H1 (cell line): ENCODE results near the gene FCGR2B. TPM values are rescaled to one million over a fixed set of nuclear protein-coding genes. Genes with fewer than 3 reads are reported as not detected.

Experiments
- CTCF ChIA-PET: fragments of 300-600 bp; sonication (Branson Sonifier 250); formaldehyde crosslinking; loops from one replicate; lab custom pipeline; 2021; ENCODE audit not compliant: partially characterized antibody; lab: Charles Lee
- POLR2A ChIA-PET: fragments of 300-600 bp; sonication (Branson Sonifier 250); formaldehyde crosslinking; loops from one replicate; lab custom pipeline; 2021; ENCODE audit warnings: inconsistent platforms; ENCODE audit not compliant: partially characterized antibody; lab: Charles Lee
- DNase-seq, 2 experiments: peaks; one replicate each; pipeline versions ENCODE4 v3.0.0 to v3.0.0-alpha.2; 2010 to 2022; ENCODE audit warnings: low spot score in 2 of 2, low read depth in 1 of 2, mixed read lengths in 1 of 2
- FAIRE-seq: peaks from 2 replicates; lab custom pipeline; 2011; peaks lifted over from hg19 to GRCh38; lab: Jason Lieb, UNC
- H2AFZ ChIP-seq: 2 replicates; pipeline ENCODE4 v1.8.1; 2012; ENCODE audit warnings: low read length, inconsistent platforms
- H2AK5ac ChIP-seq: 2 replicates; pipeline ENCODE4 v1.6.1; 2013; ENCODE audit warnings: low read depth, low read length
- H2BK120ac ChIP-seq: replicated peaks from 2 replicates; pipeline ENCODE3; 2013; ENCODE audit warnings: low read depth, low read length, inconsistent platforms
- H2BK12ac ChIP-seq: 2 replicates; pipeline ENCODE4 v1.6.1; 2013; ENCODE audit warnings: low read depth, low read length
- H2BK15ac ChIP-seq: 2 replicates; pipeline ENCODE4 v1.6.1; 2013; ENCODE audit warnings: low read length
- H2BK20ac ChIP-seq: 2 replicates; pipeline ENCODE4 v1.6.1; 2013; ENCODE audit warnings: low read length
- H2BK5ac ChIP-seq: 2 replicates; pipeline ENCODE4 v1.6.1; 2013; ENCODE audit warnings: low read depth, low read length
- H3K14ac ChIP-seq: 2 replicates; pipeline ENCODE4 v1.6.1; 2013; ENCODE audit warnings: inconsistent platforms; ENCODE audit not compliant: insufficient read length
- H3K18ac ChIP-seq: 2 replicates; pipeline ENCODE4 v1.6.1; 2013; ENCODE audit warnings: low read length; ENCODE audit errors: extremely low read depth
- H3K23ac ChIP-seq: 2 replicates; pipeline ENCODE4 v1.6.1; 2013; ENCODE audit warnings: inconsistent platforms; ENCODE audit not compliant: insufficient read length
- H3K23me2 ChIP-seq: 2 replicates; pipeline ENCODE4 v1.6.1; 2013; ENCODE audit warnings: low read depth, low read length
- H3K27ac ChIP-seq: 2 replicates; pipeline ENCODE4 v1.6.1; 2011; ENCODE audit warnings: low read depth, low read length, inconsistent platforms
- H3K27me3 ChIP-seq, 4 experiments: replicated peaks in 1 of 4; 1 replicate in 1 of 4; 2 replicates in 3 of 4; pipeline versions ENCODE4 v1.6.1 to v1.8.1; 2011 to 2013; ENCODE audit warnings: low read length in 3 of 4, mild to moderate bottlenecking in 3 of 4, inconsistent platforms in 2 of 4, mixed read lengths in 2 of 4, moderate library complexity in 1 of 4; ENCODE audit not compliant: control insufficient read depth in 3 of 4, insufficient read depth in 3 of 4; ENCODE audit errors: extremely low read depth in 1 of 4
- H3K36me3 ChIP-seq, 4 experiments: 2 replicates each; pipeline versions ENCODE4 v1.6.1 to v1.8.1; 2011 to 2013; ENCODE audit warnings: mild to moderate bottlenecking in 4 of 4, low read length in 3 of 4, moderate library complexity in 2 of 4, control low read depth in 1 of 4, inconsistent platforms in 1 of 4; ENCODE audit not compliant: insufficient read depth in 4 of 4, control insufficient read depth in 2 of 4
- H3K4ac ChIP-seq: replicated peaks from 2 replicates; pipeline ENCODE3; 2013; ENCODE audit warnings: low read length, low read depth, mixed read lengths, inconsistent platforms; ENCODE audit not compliant: insufficient read length
- H3K4me1 ChIP-seq, 4 experiments: replicated peaks in 1 of 4; 1 replicate in 1 of 4; 2 replicates in 3 of 4; pipeline versions ENCODE4 v1.6.1 to v1.8.1; 2011 to 2013; ENCODE audit warnings: low read length in 3 of 4, inconsistent platforms in 2 of 4, mixed read lengths in 1 of 4; ENCODE audit not compliant: insufficient read depth in 4 of 4, control insufficient read depth in 3 of 4
- H3K4me2 ChIP-seq, 2 experiments: 2 replicates each; pipeline versions ENCODE4 v1.6.1 to v1.8.1; 2011 to 2013; ENCODE audit warnings: low read depth in 2 of 2, low read length in 2 of 2, control low read depth in 1 of 2, inconsistent platforms in 1 of 2, mild to moderate bottlenecking in 1 of 2; ENCODE audit not compliant: insufficient read depth in 1 of 2
- H3K4me3 ChIP-seq, 4 experiments: fragments of 200-600, 300-600 bp in 1 of 4; sonication (generic), shearing (Covaris generic), sonication (Bioruptor Twin) in 1 of 4; 2 replicates each; pipeline versions ENCODE4 v1.5.1 to v1.8.1; 2011 to 2016; ENCODE audit warnings: low read length in 4 of 4, low read depth in 3 of 4, control low read depth in 2 of 4, inconsistent platforms in 2 of 4, mild to moderate bottlenecking in 2 of 4, mixed read lengths in 1 of 4, moderate library complexity in 1 of 4; ENCODE audit not compliant: insufficient read depth in 2 of 4; ENCODE audit errors: extremely low read depth in 1 of 4
- H3K56ac ChIP-seq: replicated peaks from 2 replicates; pipeline ENCODE3; 2013; ENCODE audit warnings: low read depth, mild to moderate bottlenecking, mixed read lengths, low read length, inconsistent platforms; ENCODE audit not compliant: insufficient read length
- H3K79me1 ChIP-seq: 2 replicates; pipeline ENCODE4 v1.6.1; 2013; ENCODE audit warnings: low read depth, low read length, control low read depth
- H3K79me2 ChIP-seq, 2 experiments: 2 replicates each; pipeline versions ENCODE4 v1.6.1 to v1.8.1; 2012 to 2013; ENCODE audit warnings: low read length in 2 of 2, mild to moderate bottlenecking in 2 of 2, inconsistent platforms in 1 of 2; ENCODE audit not compliant: insufficient read depth in 2 of 2, control insufficient read depth in 1 of 2
- H3K9ac ChIP-seq, 4 experiments: replicated peaks in 1 of 4; 1 replicate in 1 of 4; 2 replicates in 3 of 4; pipeline versions ENCODE4 v1.6.1 to v1.8.1; 2011 to 2013; ENCODE audit warnings: low read depth in 3 of 4, low read length in 3 of 4, control low read depth in 2 of 4, mild to moderate bottlenecking in 2 of 4, moderate library complexity in 2 of 4, inconsistent platforms in 1 of 4; ENCODE audit errors: extremely low read depth in 1 of 4
- H3K9me3 ChIP-seq, 2 experiments: 2 replicates each; pipeline versions ENCODE4 v1.6.1 to v1.8.1; 2012 to 2013; ENCODE audit warnings: mild to moderate bottlenecking in 2 of 2, moderate library complexity in 2 of 2, control low read depth in 1 of 2, inconsistent platforms in 1 of 2, low read depth in 1 of 2, low read length in 1 of 2, mixed read lengths in 1 of 2; ENCODE audit not compliant: insufficient read depth in 2 of 2
- H4K20me1 ChIP-seq, 2 experiments: replicated peaks in 1 of 2; 2 replicates each; pipeline versions ENCODE3 to v1.8.1; 2011 to 2013; ENCODE audit warnings: inconsistent platforms in 2 of 2, low read length in 2 of 2, mild to moderate bottlenecking in 1 of 2; ENCODE audit not compliant: insufficient read depth in 2 of 2, control insufficient read depth in 1 of 2
- H4K5ac ChIP-seq: 2 replicates; pipeline ENCODE4 v1.6.1; 2013; ENCODE audit warnings: low read length, low read depth, mixed read lengths, inconsistent platforms; ENCODE audit not compliant: insufficient read length
- H4K8ac ChIP-seq: 2 replicates; pipeline ENCODE4 v1.8.0; 2013; ENCODE audit warnings: mild to moderate bottlenecking, moderate library complexity, low read length, inconsistent platforms; ENCODE audit not compliant: insufficient read depth; ENCODE audit errors: extremely low read depth
- H4K91ac ChIP-seq: replicated peaks from 2 replicates; pipeline ENCODE3; 2013; ENCODE audit warnings: low read length, mixed read lengths, inconsistent platforms; ENCODE audit not compliant: insufficient read length
- ATF2 ChIP-seq: IDR thresholded peaks from 2 replicates; pipeline ENCODE4 v1.6.1; 2012; ENCODE audit warnings: low read length, inconsistent platforms
- BACH1 ChIP-seq: IDR thresholded peaks from 2 replicates; pipeline ENCODE4 v1.6.1; 2012; ENCODE audit warnings: low read length, improper control_type of control experiment
- BCL11A ChIP-seq, 2 experiments: IDR thresholded peaks; one replicate each; pipeline ENCODE4 v1.6.1; 2011; ENCODE audit warnings: low read depth in 2 of 2, low read length in 2 of 2, mild to moderate bottlenecking in 2 of 2
- CHD1 ChIP-seq: IDR thresholded peaks from 2 replicates; pipeline ENCODE4 v1.6.1; 2012; ENCODE audit warnings: low read depth, low read length, improper control_type of control experiment
- HDAC6 ChIP-seq: IDR thresholded peaks from one replicate; pipeline ENCODE4 v1.7.1; 2012; ENCODE audit warnings: low read depth, mild to moderate bottlenecking, inconsistent platforms, low read length, moderate library complexity
- KDM1A ChIP-seq: fragments of 200-600, 300-600 bp; sonication (generic); IDR thresholded peaks from 2 replicates; pipeline ENCODE4 v1.7.1; 2016; ENCODE audit warnings: mild to moderate bottlenecking, low read length, borderline replicate concordance
- NANOG ChIP-seq: IDR thresholded peaks from 2 replicates; pipeline ENCODE4 v1.6.1; 2011; ENCODE audit warnings: low read length, low read depth, mild to moderate bottlenecking, inconsistent platforms; ENCODE audit not compliant: insufficient read depth, poor library complexity, severe bottlenecking
- POLR2A ChIP-seq, 2 experiments: IDR thresholded peaks; 1 replicate in 1 of 2; 2 replicates in 1 of 2; pipeline ENCODE4 v1.6.1; 2011; ENCODE audit warnings: low read depth in 2 of 2, low read length in 2 of 2, mild to moderate bottlenecking in 2 of 2; ENCODE audit errors: control extremely low read depth in 1 of 2
- RXRA ChIP-seq: IDR thresholded peaks from 2 replicates; pipeline ENCODE4 v1.6.1; 2011; ENCODE audit warnings: low read depth, mild to moderate bottlenecking, low read length, moderate library complexity; ENCODE audit not compliant: insufficient read depth
- SIRT6 ChIP-seq: IDR thresholded peaks from one replicate; pipeline ENCODE4 v1.7.1; 2012; ENCODE audit warnings: low read length, inconsistent platforms
- SP4 ChIP-seq: IDR thresholded peaks from 2 replicates; pipeline ENCODE4 v1.6.1; 2012; ENCODE audit warnings: low read length, inconsistent platforms
- TAF1 ChIP-seq: IDR thresholded peaks from 2 replicates; pipeline ENCODE4 v1.6.1; 2011; ENCODE audit warnings: mild to moderate bottlenecking, low read depth, low read length
- TBP ChIP-seq: IDR thresholded peaks from 2 replicates; pipeline ENCODE4 v1.6.1; 2011; ENCODE audit warnings: low read depth, low read length, improper control_type of control experiment
- WGBS, 2 experiments: shearing (Covaris generic) in 1 of 2; methylation state at CpG; one replicate each; pipeline versions ENCODE4 v1.1.6 to v1.1.7; 2013 to 2015; ENCODE audit warnings: low lambda C conversion rate in 2 of 2, mixed read lengths in 2 of 2, inconsistent platforms in 1 of 2, low coverage in 1 of 2, missing lambda C conversion rate in 1 of 2; ENCODE audit not compliant: insufficient replicate concordance in 2 of 2, insufficient coverage in 1 of 2, insufficient read length in 1 of 2; ENCODE audit errors: extremely low coverage in 1 of 2, missing lambda C conversion rate in 1 of 2; 5-methylcytosine and 5-hydroxymethylcytosine counted together
- polyA plus RNA-seq, 7 experiments: library from polyadenylated mRNA; depleted of rRNA in 3 of 7; stranded (reverse) in 5 of 7; unstranded in 2 of 7; fragments of >200 nt in 5 of 7; fragments of 200-250 nt in 2 of 7; gene quantifications; 1 replicate in 5 of 7; 2 replicates in 1 of 7; 4 replicates in 1 of 7; pipeline versions ENCODE4 v1.2.1 to v1.2.3, GENCODE V29; 2011 to 2013; ENCODE audit warnings: missing spikeins in 2 of 7, mixed read lengths in 2 of 7
- total RNA-seq: library from RNA; stranded (reverse); fragmentation: NEBNext Ultra II Directional; extraction: Animal tissue kit (Norgen Biotek cat#: 25700); gene quantifications from 2 replicates; pipeline ENCODE4 v1.2.1, GENCODE V29; 2021

FCGR2B gene
- total and polyA plus RNA-seq, 2 of the 8 experiments (the other 6 are each of a cell fraction or from before 2014, with no cell fraction given): 0.05 TPM; not detected in 1

GRCh38 chr1:161718559-161719324 is 55.8 kb downstream of the FCGR2B start:
- no peak for FAIRE-seq
- Histone ChIP-seq H4K8ac (no peak overlapping the region), H3K27ac (no peak overlapping the region), H2BK20ac (no peak overlapping the region), H3K9ac (no peak overlapping the region), H3K4me1 (no peaks in the 10 kb centered on the region), H3K4me3 (no peak overlapping the region), H3K79me2 (no peaks in the 10 kb centered on the region), H3K36me3 (no peaks in the 10 kb centered on the region), H3K9me3 (no peaks in the 10 kb centered on the region), H3K18ac (no peak overlapping the region), H2BK120ac (no peak overlapping the region), H3K27me3 (no peaks in the 10 kb centered on the region; a peak in 2 of 7 replicates), H3K4me2 (no peak overlapping the region), H2BK12ac (no peak overlapping the region), H4K20me1 (no peaks in the 10 kb centered on the region), H3K23me2 (no peaks in the 10 kb centered on the region), H3K79me1 (no peaks in the 10 kb centered on the region), H2BK15ac (no peak overlapping the region), H3K14ac (no peak overlapping the region), H2AK5ac (no peak overlapping the region), H4K91ac (no peak overlapping the region), H4K5ac (no peak overlapping the region), H3K23ac (no peak overlapping the region), H2BK5ac (no peak overlapping the region), H3K56ac (no peak overlapping the region), H3K4ac (no peak overlapping the region), H2AFZ (no peak overlapping the region)
- ChIA-PET CTCF (interaction anchor here (0.7 to 1.4 kb wide), 2 partner anchors 19 to 31 kb away, joined by 3 to 5 read pairs; partner anchors contain the start of gene DUSP12), POLR2A (no interaction called here)
- no peak for DNase-seq
- 88% methylated on average over 8 of the region's 8 CpGs; no CpG with 5 or more reads in 1 of the 2 experiments for WGBS, 2 experiments
- TF ChIP-seq SP4 (no peak), NANOG (no peak), ATF2 (no peak), SIRT6 (no peak), TBP (no peak), BCL11A (IDR thresholded peaks at IDR 0.05; ENCODE audit: low read depth in 2 of 2, low read length in 2 of 2) (no peak), TAF1 (no peak), RXRA (no peak), CHD1 (no peak), KDM1A (no peak), POLR2A (IDR thresholded peaks at IDR 0.05; ENCODE audit: control extremely low read depth in 1 of 2, low read depth in 2 of 2, low read length in 2 of 2) (no peak), BACH1 (no peak), HDAC6 (no peak)
